NCI-H1105 treated with DMSO at 0.1 percent for 48 hours (cell line): ENCODE results near the gene ANKMY1.
A peak's percentile ranks its signal among the peaks of the same experiment; 100 is the strongest.

ENCODE experiments used
- DNase-seq: peaks from one replicate; lab custom pipeline; 2025; lab: John Stamatoyannopoulos, UW

Gene ANKMY1

GRCh38 chr2:240520974-240521350, 36.8 kb downstream of the ANKMY1 start:
- no peak for DNase-seq

- no peak for DNase-seq
These were observed 37.4 kb downstream of the ANKMY1 start for GRCh38 chr2:240520130-240520973.

GRCh38 chr2:240519396-240520129, 38.2 kb downstream of the ANKMY1 start:
- no peak for DNase-seq

GRCh38 chr2:240518981-240519380, 38.8 kb downstream of the ANKMY1 start:
- DNase-seq, result no peak

GRCh38 chr2:240517342-240517741, 40.4 kb downstream of the ANKMY1 start:
- no peak for DNase-seq

GRCh38 chr2:240514631-240515030, 43.2 kb downstream of the ANKMY1 start:
- peak; percentile 8 for DNase-seq

GRCh38 chr2:240513549-240514287, 44.1 kb downstream of the ANKMY1 start:
- no peak for DNase-seq

- DNase-seq, result no peak
These were observed 44.9 kb downstream of the ANKMY1 start for GRCh38 chr2:240512666-240513535.

- no peak for DNase-seq
These were observed 45.7 kb downstream of the ANKMY1 start for GRCh38 chr2:240512109-240512485.

- no peak for DNase-seq
These were observed 46.3 kb downstream of the ANKMY1 start for GRCh38 chr2:240511351-240512108.

- DNase-seq, result no peak
These were observed 47.1 kb downstream of the ANKMY1 start for GRCh38 chr2:240510513-240511210.

- DNase-seq, result no peak
These were observed 47.9 kb downstream of the ANKMY1 start for GRCh38 chr2:240509667-240510512.

GRCh38 chr2:240508832-240509545, 48.8 kb downstream of the ANKMY1 start:
- no peak for DNase-seq

- no peak for DNase-seq
These were observed 50.0 kb downstream of the ANKMY1 start for GRCh38 chr2:240507778-240508251.

GRCh38 chr2:240507060-240507777, 50.6 kb downstream of the ANKMY1 start:
- DNase-seq, result no peak

- no peak for DNase-seq
These were observed 51.3 kb downstream of the ANKMY1 start for GRCh38 chr2:240506406-240507059.

- no peak for DNase-seq
These were observed 51.9 kb downstream of the ANKMY1 start for GRCh38 chr2:240505910-240506309.
